ENCODE measurements around the gene TMEM245.

The TMEM245 gene

DNA sequence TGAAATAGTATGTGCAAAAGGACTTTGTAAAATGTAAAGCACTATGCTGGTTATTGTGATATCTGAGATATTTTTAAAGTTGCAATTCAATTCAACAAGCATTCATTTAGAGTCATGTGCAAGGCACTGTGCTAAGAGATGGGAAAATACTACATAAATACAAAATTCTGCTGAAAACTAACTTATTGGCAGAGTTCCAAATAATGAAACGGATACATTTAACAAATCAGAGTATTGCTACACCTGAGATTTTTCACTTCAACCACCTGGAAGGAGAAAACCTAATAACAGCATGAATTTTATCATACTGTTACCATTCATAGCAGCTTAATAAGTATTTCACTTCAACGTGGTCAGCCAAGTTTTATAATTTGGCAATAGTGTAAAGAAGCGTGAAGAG, 100.3 kb downstream of the TMEM245 start:
- H3K4me3 ChIP-seq (ENCODE audit: low read depth, low read length): no peak overlapping the region
- TF ChIP-seq, protein P1, sequence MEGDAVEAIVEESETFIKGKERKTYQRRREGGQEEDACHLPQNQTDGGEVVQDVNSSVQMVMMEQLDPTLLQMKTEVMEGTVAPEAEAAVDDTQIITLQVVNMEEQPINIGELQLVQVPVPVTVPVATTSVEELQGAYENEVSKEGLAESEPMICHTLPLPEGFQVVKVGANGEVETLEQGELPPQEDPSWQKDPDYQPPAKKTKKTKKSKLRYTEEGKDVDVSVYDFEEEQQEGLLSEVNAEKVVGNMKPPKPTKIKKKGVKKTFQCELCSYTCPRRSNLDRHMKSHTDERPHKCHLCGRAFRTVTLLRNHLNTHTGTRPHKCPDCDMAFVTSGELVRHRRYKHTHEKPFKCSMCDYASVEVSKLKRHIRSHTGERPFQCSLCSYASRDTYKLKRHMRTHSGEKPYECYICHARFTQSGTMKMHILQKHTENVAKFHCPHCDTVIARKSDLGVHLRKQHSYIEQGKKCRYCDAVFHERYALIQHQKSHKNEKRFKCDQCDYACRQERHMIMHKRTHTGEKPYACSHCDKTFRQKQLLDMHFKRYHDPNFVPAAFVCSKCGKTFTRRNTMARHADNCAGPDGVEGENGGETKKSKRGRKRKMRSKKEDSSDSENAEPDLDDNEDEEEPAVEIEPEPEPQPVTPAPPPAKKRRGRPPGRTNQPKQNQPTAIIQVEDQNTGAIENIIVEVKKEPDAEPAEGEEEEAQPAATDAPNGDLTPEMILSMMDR (IDR thresholded peaks at IDR 0.05; ENCODE audit: borderline replicate concordance, insufficient read depth, low read depth, low read length): no peak

DNA sequence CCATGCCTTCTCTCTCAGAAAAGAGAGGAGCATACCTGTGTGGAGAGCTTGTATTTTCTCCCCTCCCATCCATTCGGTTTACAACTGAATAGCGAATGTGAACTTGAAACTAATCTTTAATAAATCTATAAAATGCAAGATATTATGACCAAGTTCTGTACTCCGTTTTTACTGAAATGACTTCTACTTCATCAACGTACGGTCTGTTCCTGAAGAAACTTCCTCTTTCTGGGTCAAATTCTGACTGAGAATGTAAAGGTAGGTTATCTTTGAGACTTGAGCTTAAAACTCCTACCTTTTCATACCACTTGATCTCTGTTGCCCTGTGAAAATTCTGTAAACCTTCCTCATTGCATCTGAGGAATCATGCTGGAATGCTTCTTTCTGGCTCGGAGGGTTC, 102.3 kb downstream of the TMEM245 start:
- TF ChIP-seq, protein P1 (IDR thresholded peaks at IDR 0.05; ENCODE audit: borderline replicate concordance, insufficient read depth, low read depth, low read length): no peak

DNA sequence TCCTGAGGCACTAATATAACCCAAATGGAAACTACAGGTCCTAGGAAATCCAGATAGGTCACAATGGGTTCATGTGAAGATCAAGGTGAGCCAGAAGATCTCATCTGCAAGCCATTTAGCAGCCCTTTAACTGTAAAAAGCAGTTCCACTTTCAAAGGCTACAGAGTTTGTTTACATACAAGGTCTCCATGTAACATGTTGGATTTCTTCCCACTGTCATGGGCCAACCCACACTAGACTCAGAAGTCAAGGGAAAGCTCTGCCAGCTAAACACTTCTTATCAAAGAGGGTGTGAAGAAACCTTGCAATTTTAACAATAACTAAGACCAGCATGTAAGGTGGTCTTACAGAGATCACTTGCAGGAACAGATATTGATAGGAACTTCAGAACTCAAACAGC, 102.7 kb downstream of the TMEM245 start:
- no peak overlapping the region for H3K4me3 ChIP-seq (ENCODE audit: low read depth, low read length)
- TF ChIP-seq, protein P1 (IDR thresholded peaks at IDR 0.05; ENCODE audit: borderline replicate concordance, insufficient read depth, low read depth, low read length): no peak

More for the DNA sequence above, 102.3 kb downstream of the TMEM245 start:
- no peak overlapping the region for H3K4me3 ChIP-seq (ENCODE audit: low read depth, low read length)

DNA sequence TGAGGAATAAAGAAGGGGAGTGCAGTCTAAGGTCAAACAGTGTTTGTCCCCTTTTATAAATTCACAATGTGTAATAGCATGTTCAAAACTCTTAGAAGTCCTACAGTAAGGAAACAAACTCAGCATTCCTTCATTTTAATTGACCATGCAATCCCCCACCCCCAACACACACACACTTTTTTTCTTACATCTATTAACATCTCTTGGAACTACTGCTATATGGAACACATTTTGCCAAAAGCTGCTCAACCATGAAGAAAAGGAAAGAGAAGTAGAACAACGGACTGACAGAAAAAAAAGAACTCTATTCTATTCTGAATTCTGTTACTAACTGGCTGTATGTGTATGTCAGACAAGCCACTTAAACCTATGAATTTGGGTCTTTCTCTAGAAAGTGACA, 103.6 kb downstream of the TMEM245 start:
- TF ChIP-seq, protein P1 (IDR thresholded peaks at IDR 0.05; ENCODE audit: borderline replicate concordance, insufficient read depth, low read depth, low read length): no peak

DNA sequence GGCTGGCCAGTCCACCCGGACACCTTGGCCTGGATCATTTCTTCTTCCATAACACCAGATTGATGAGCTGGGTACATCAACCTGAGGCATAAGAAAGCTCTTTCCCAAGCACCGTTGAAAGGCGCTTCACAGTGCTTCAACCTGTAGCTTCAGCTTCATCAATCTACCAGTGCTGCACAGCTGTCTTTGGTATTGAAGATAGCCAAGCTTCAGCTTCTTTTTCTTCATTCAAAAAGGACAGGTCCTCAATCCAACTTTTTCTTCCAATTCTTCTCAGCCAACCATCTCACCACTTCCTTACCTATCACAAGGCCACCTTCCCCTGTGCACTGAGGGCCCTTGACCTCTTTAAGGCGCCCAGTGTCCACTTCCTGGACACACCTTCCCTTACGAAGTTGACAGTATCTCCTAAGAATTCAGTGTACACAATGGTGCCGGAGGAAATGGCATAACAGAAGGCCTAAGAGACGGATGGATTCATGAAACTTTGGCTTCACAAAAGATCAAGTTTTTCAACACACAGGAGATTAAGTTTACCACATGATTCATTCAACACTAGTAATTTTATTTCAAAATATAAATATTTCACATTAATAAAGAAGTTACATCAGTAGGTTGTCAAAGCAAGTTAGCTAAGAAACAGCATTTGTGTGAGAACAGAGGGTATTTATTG, 105.0 kb downstream of the TMEM245 start:
- TF ChIP-seq, protein P1 (IDR thresholded peaks at IDR 0.05; ENCODE audit: borderline replicate concordance, insufficient read depth, low read depth, low read length): no peak
- no peak overlapping the region for H3K4me3 ChIP-seq (ENCODE audit: low read depth, low read length)

More for the DNA sequence above, 103.6 kb downstream of the TMEM245 start:
- no peak overlapping the region for H3K4me3 ChIP-seq (ENCODE audit: low read depth, low read length)

DNA sequence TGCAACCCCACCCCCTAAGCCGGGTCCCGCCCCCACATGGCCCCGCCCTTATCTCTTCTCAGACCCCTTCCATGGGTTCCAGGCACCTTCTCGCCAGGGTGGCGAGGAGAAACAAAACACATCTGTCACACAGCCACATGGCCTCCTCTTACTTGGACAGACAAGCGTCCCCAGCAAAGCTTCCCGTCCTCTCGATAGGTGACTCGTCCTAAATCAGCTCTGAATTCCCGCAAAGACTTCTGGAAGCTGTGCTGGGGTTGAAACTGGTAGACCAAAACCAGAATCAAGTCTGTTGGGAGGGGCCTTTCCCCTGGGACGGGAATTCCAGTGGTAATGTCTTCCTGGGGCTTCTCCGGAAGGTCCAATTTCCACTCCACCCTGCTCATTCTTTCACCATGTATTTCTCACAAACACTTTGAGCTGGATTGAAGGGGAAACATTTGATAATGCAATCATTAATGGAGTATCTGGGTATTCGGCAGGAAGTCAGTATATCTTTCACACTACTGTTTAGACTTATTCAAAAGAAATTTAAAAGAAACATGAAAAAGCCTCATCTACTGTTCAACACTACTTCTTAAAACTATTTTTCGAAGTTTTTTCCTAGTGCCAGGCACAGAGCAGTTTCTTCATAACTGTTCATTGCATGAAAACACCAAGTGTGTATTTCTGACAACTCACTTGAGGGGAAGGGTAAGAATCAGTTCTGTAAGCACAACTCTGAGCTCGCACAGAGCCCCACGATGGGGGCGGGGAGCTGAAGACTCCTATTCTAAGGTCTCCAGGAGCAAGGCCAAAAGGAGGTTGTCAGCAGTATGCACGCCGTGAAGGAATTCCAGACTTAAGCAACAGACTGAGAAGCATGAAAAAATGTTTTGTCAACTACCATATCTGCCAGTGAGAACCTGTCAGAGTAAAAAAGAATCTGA, 105.8 kb downstream of the TMEM245 start:
- TF ChIP-seq, protein P1 (IDR thresholded peaks at IDR 0.05; ENCODE audit: borderline replicate concordance, insufficient read depth, low read depth, low read length): no peak
- H3K4me3 ChIP-seq (ENCODE audit: low read depth, low read length): no peak overlapping the region
